Right lobe of liver (tissue), 4 donors: ENCODE results near the gene N4BP2L2.

Experiments
- POLR2A ChIP-seq: fragments of 450-650 bp; IDR thresholded peaks from one replicate; pipeline ENCODE4 v1.6.1; 2017; ENCODE audit warnings: antibody characterized with exemption, mild to moderate bottlenecking
- TF ChIP-seq, protein P1 (sequence below), 4 donors: fragments of 200-600 bp in 3 of 4; fragments of 450-650 bp in 1 of 4; IDR thresholded peaks; one replicate each; pipeline versions ENCODE4 v1.5.1 to v1.8.0; 2016 to 2022; ENCODE audit warnings: antibody characterized with exemption in 4 of 4, mild to moderate bottlenecking in 2 of 4
- donor health status: DM: no; HTN: no; CAD: no.
- donor health status: DM: no; HTN: no; CAD: no.
- donor health status: DM: no; HTN: yes; CAD: no.

DNA sequence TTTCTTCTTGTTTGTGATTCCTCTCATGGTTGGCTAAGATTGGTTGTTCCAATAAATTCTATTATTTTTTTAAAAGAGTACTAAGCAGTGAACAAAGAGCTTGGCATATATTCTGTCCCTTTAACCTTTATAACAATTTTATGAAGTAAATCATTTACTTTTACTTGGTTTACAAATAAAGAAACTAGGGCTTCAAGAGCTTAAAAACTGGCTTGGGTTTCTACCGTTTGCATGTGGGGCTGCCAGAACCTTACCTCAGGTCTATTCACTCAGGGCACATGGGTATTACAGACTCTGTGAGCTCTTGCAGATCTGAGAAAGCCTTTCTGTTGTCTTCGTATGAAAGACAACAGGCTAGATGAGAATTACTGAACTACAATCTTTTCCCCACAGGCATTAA, 124.0 kb downstream of the N4BP2L2 start:
- TF ChIP-seq, protein P1, sequence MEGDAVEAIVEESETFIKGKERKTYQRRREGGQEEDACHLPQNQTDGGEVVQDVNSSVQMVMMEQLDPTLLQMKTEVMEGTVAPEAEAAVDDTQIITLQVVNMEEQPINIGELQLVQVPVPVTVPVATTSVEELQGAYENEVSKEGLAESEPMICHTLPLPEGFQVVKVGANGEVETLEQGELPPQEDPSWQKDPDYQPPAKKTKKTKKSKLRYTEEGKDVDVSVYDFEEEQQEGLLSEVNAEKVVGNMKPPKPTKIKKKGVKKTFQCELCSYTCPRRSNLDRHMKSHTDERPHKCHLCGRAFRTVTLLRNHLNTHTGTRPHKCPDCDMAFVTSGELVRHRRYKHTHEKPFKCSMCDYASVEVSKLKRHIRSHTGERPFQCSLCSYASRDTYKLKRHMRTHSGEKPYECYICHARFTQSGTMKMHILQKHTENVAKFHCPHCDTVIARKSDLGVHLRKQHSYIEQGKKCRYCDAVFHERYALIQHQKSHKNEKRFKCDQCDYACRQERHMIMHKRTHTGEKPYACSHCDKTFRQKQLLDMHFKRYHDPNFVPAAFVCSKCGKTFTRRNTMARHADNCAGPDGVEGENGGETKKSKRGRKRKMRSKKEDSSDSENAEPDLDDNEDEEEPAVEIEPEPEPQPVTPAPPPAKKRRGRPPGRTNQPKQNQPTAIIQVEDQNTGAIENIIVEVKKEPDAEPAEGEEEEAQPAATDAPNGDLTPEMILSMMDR (IDR thresholded peaks at IDR 0.05), result no peak
- peak; percentile 20 for TF ChIP-seq POLR2A
